Epithelial cell of esophagus (primary cell): ENCODE results near the gene KRTAP5-3.
"Not testable (repeated sequence)": the region's sequence is repeated elsewhere in the genome, so short reads cannot be mapped to it uniquely, and the experiment has no call there.

ENCODE experiments used
- DNase-seq: peaks from one replicate; pipeline ENCODE4 v3.0.0; 2010; ENCODE audit warnings: low read depth
- H3K4me3 ChIP-seq: 2 replicates; pipeline ENCODE4 v1.5.1; 2011; ENCODE audit warnings: mild to moderate bottlenecking, low read length, control low read depth
- TF ChIP-seq, protein P1 (sequence below): IDR thresholded peaks from 2 replicates; pipeline ENCODE4 v1.5.1; 2011; ENCODE audit warnings: low read depth, mild to moderate bottlenecking, low read length, control low read depth, inconsistent platforms; ENCODE audit not compliant: insufficient read depth; ENCODE audit errors: missing control alignments

Gene KRTAP5-3

GRCh38 chr11:1600626-1601025 lies 7.6 kb downstream of the KRTAP5-3 start:
- no peak overlapping the region for H3K4me3 ChIP-seq
- TF ChIP-seq, protein P1, sequence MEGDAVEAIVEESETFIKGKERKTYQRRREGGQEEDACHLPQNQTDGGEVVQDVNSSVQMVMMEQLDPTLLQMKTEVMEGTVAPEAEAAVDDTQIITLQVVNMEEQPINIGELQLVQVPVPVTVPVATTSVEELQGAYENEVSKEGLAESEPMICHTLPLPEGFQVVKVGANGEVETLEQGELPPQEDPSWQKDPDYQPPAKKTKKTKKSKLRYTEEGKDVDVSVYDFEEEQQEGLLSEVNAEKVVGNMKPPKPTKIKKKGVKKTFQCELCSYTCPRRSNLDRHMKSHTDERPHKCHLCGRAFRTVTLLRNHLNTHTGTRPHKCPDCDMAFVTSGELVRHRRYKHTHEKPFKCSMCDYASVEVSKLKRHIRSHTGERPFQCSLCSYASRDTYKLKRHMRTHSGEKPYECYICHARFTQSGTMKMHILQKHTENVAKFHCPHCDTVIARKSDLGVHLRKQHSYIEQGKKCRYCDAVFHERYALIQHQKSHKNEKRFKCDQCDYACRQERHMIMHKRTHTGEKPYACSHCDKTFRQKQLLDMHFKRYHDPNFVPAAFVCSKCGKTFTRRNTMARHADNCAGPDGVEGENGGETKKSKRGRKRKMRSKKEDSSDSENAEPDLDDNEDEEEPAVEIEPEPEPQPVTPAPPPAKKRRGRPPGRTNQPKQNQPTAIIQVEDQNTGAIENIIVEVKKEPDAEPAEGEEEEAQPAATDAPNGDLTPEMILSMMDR, result no peak
- DNase-seq, result no peak

DNA sequence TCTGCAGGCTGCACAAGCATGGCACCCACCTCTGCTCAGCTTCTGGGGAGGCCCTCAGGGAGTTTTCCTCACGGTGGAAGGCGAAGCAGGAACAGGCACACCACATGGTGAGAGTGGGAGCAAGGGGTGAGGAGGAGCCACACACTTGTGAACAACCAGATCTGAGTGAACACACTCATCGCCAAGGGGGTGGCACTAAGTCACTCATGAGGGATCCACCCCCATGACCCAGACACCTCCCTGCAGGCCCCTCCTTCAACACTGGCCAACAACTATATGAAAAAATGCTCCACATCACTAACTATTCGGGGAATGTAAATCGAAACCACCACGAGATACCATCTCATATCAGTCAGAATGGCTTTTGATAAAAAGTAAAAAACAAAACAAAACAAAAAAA lies 9.4 kb downstream of the KRTAP5-3 start:
- DNase-seq, result no peak
- TF ChIP-seq, protein P1, result no peak
- no peak overlapping the region for H3K4me3 ChIP-seq

DNA sequence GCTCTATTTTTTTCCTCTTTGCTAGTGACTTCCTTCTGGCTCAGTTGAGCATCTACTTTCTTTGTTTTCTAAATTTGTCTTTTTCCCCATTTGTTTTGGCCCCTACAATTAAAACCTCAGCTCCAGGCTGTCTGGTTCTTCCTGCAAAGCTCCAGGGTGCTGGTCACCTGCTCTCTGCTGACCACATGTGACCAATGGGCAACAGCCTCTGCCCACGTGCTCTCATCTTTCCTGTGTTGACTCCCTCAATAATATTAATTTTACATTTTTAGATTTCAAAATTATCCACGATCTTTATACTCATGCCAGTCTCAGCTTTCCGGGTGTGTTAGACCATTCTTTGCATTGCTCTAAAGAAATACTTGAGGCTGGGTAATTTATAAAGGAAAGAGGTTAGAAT lies 9.9 kb downstream of the KRTAP5-3 start:
- not testable (repeated sequence) for DNase-seq, H3K4me3 ChIP-seq

GRCh38 chr11:1597994-1598380 lies 10.3 kb downstream of the KRTAP5-3 start, which contains the start of gene KRTAP5-2:
TSS of gene KRTAP5-2 (minus strand) at chr11:1598294. CDS start at chr11:1598250, 44 bp downstream.
- no peak within 1 kb of the TSS for H3K4me3 ChIP-seq
- TF ChIP-seq, protein P1, result no peak
- DNase-seq, result no peak

GRCh38 chr11:1597331-1597993 lies 10.8 kb downstream of the KRTAP5-3 start:
- H3K4me3 ChIP-seq, result no peak overlapping the region
- DNase-seq, result peak; percentile 59
- TF ChIP-seq, protein P1, result no peak

DNA sequence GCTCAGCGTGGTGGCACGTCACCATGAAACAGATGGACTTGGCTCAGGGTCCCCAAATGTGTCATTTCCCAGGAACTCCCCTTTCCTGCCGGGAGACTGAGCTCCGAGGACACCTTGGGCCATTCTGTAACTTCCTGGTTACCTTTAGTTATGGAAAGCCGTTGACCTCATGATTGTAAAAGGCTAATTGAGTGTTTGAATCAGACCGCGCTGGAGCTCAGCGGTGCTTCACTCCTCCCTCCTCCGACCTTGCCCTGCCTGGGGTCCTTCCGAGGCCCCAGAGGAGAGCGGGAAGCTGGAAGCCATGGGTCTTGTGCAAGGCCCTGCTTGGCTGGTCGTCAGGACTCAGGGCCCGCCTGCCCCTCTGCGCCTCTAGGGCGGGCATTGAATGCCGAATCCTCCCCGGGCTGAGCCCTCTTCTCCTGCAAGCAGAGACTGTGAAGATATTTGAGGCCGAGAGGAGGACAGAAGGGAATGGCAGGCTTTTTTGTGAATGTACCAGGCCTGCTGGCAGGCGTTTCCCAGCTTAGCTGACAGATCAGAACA lies 11.6 kb downstream of the KRTAP5-3 start:
- not testable (repeated sequence) for DNase-seq, H3K4me3 ChIP-seq

GRCh38 chr11:1595994-1596575 lies 12.2 kb downstream of the KRTAP5-3 start:
- DNase-seq, H3K4me3 ChIP-seq: not testable (repeated sequence)

- no peak overlapping the region for H3K4me3 ChIP-seq
- TF ChIP-seq, protein P1, result no peak
- no peak for DNase-seq
Observed at GRCh38 chr11:1592628-1593027, 15.6 kb downstream of the KRTAP5-3 start.
